Activated T-cell treated with anti-CD3 and anti-CD28 coated beads for 1 hour (primary cell): ENCODE data around the gene TEX54.
A peak's percentile ranks its signal among the peaks of the same experiment; 100 is the strongest.

Experiments used
- DNase-seq: peaks from one replicate; pipeline ENCODE4 v3.0.0-alpha.2; 2020; ENCODE audit warnings: low read depth

Gene TEX54

GRCh38 chr11:62788991-62789390, 43.6 kb downstream of the TEX54 start:
- no peak for DNase-seq

- DNase-seq = peak; percentile 98
Observed at GRCh38 chr11:62787005-62787759, 45.5 kb downstream of the TEX54 start, which contains the start of gene TMEM179B. Gene TMEM179B, plus strand, starts transcription at chr11:62787402. Its CDS starts 30 bp downstream, at chr11:62787432.

- peak; percentile 78 for DNase-seq
Observed at GRCh38 chr11:62786318-62787004, 46.2 kb downstream of the TEX54 start.

GRCh38 chr11:62782753-62783152, 49.9 kb downstream of the TEX54 start:
- DNase-seq = no peak
